Keratinocyte (primary cell): ENCODE data around the gene SPAG16. TPM values are rescaled to one million over a fixed set of nuclear protein-coding genes. Genes with fewer than 3 reads are reported as not detected.

Source experiments
- DNase-seq: peaks from one replicate; pipeline ENCODE4 v3.0.0-alpha.2; 2011; ENCODE audit warnings: low read depth, missing footprints, low spot score
- FAIRE-seq: peaks from 2 replicates; lab custom pipeline; 2011; peaks lifted over from hg19 to GRCh38; lab: Jason Lieb, UNC
- H2AFZ ChIP-seq: 2 replicates; pipeline ENCODE4 v1.6.0; 2012; ENCODE audit warnings: low read length, control low read depth, inconsistent platforms; ENCODE audit not compliant: control insufficient read depth
- H3K27ac ChIP-seq: 2 replicates; pipeline ENCODE4 v1.5.1; 2011; ENCODE audit warnings: low read length; ENCODE audit not compliant: control insufficient read depth, insufficient read depth
- H3K27me3 ChIP-seq: 3 replicates; pipeline ENCODE4 v1.6.0; 2011; ENCODE audit warnings: low read length; ENCODE audit not compliant: control insufficient read depth, insufficient read depth; ENCODE audit errors: extremely low read depth
- H3K36me3 ChIP-seq, 2 experiments: 2 replicates in 1 of 2; 3 replicates in 1 of 2; pipeline ENCODE4 v1.5.1; 2011; ENCODE audit warnings: low read length in 2 of 2, mild to moderate bottlenecking in 1 of 2; ENCODE audit not compliant: control insufficient read depth in 2 of 2, insufficient read depth in 2 of 2; ENCODE audit errors: extremely low read depth in 1 of 2
- H3K4me1 ChIP-seq: 3 replicates; pipeline ENCODE4 v1.5.1; 2011; ENCODE audit warnings: low read length; ENCODE audit not compliant: control insufficient read depth, insufficient read depth; ENCODE audit errors: extremely low read depth
- H3K4me2 ChIP-seq: 3 replicates; pipeline ENCODE4 v1.6.0; 2011; ENCODE audit warnings: low read depth, low read length; ENCODE audit not compliant: control insufficient read depth, insufficient read depth; ENCODE audit errors: extremely low read depth
- H3K4me3 ChIP-seq, 3 experiments: fragments of 200-600 bp in 1 of 3; sonication (generic) in 1 of 3; 2 replicates in 2 of 3; 3 replicates in 1 of 3; pipeline ENCODE4 v1.5.1; 2011 to 2016; ENCODE audit warnings: low read length in 3 of 3, mild to moderate bottlenecking in 3 of 3, control low read depth in 2 of 3, inconsistent platforms in 1 of 3, low read depth in 1 of 3, mixed read lengths in 1 of 3, mixed run types in 1 of 3, moderate library complexity in 1 of 3; ENCODE audit not compliant: control insufficient read depth in 2 of 3, insufficient read depth in 2 of 3; ENCODE audit errors: extremely low read depth in 1 of 3
- H3K79me2 ChIP-seq: 2 replicates; pipeline ENCODE4 v1.6.0; 2012; ENCODE audit warnings: low read length; ENCODE audit not compliant: control insufficient read depth, insufficient read depth
- H3K9ac ChIP-seq: 3 replicates; pipeline ENCODE4 v1.6.0; 2011; ENCODE audit warnings: low read length; ENCODE audit not compliant: control insufficient read depth, insufficient read depth; ENCODE audit errors: extremely low read depth
- H3K9me1 ChIP-seq: 3 replicates; pipeline ENCODE4 v1.6.0; 2011; ENCODE audit warnings: low read length; ENCODE audit not compliant: control insufficient read depth, insufficient read depth; ENCODE audit errors: extremely low read depth
- H3K9me3 ChIP-seq: 2 replicates; pipeline ENCODE4 v1.5.1; 2012; ENCODE audit warnings: low read depth, low read length; ENCODE audit not compliant: control insufficient read depth
- H4K20me1 ChIP-seq: 3 replicates; pipeline ENCODE4 v1.6.0; 2011; ENCODE audit warnings: low read length; ENCODE audit not compliant: control insufficient read depth, insufficient read depth; ENCODE audit errors: extremely low read depth
- CTCF ChIP-seq, 3 experiments: IDR thresholded peaks in 1 of 3; conservative IDR thresholded peaks in 1 of 3; optimal IDR thresholded peaks in 1 of 3; 2 replicates in 2 of 3; 3 replicates in 1 of 3; pipeline versions ENCODE3 to v1.5.1; 2011; ENCODE audit warnings: low read length in 3 of 3, mild to moderate bottlenecking in 3 of 3, moderate library complexity in 2 of 3, control low read depth in 1 of 3, inconsistent platforms in 1 of 3; ENCODE audit not compliant: insufficient read depth in 2 of 3; ENCODE audit errors: extremely low read depth in 1 of 3
- EZH2 ChIP-seq: IDR thresholded peaks from one replicate; pipeline ENCODE4 v1.6.1; 2012; ENCODE audit warnings: inconsistent platforms, mild to moderate bottlenecking, low read length, moderate library complexity
- dilution Hi-C: fragments of 300-500 bp; cut with MboI; formaldehyde crosslinking; loops from one replicate; pipeline ENCODE4 v1.7.0; 2020; ENCODE audit warnings: low sequenced_read_pairs; ENCODE audit not compliant: extremely low pct_ligation_motif_present
- polyA plus RNA-seq, 5 experiments: library from polyadenylated mRNA; depleted of rRNA in 3 of 5; stranded (reverse) in 3 of 5; stranded (forward) in 1 of 5; unstranded in 1 of 5; fragments of >200 nt; gene quantifications; 1 replicate in 1 of 5; 2 replicates in 3 of 5; 3 replicates in 1 of 5; pipeline versions ENCODE4 v1.2.1 to v1.2.3, GENCODE V29; 2011 to 2012; ENCODE audit warnings: missing spikeins in 2 of 5, low read depth in 1 of 5, low replicate concordance in 1 of 5

SPAG16 gene
- polyA plus RNA-seq, 1 donor (not counting 4 experiments of a cell fraction or from before 2014, with no cell fraction given): 19.6 TPM

- Histone ChIP-seq H3K9me1 (no peaks in the 10 kb centered on the region), H3K4me2 (no peak overlapping the region), H3K9ac (no peak overlapping the region), H4K20me1 (no peaks in the 10 kb centered on the region), H3K36me3 (no peaks in the 10 kb centered on the region), H3K9me3 (no peaks in the 10 kb centered on the region), H3K4me3 (no peak overlapping the region), H3K27me3 (no peaks in the 10 kb centered on the region), H3K27ac (no peak overlapping the region), H2AFZ (no peak overlapping the region), H3K79me2 (no peaks in the 10 kb centered on the region), H3K4me1 (peaks cover 11% of the 10 kb centered on the region)
- DNase-seq: no peak
- no peak for FAIRE-seq
- dilution Hi-C loops: no loop called here
- TF ChIP-seq EZH2 (no peak), CTCF (optimal IDR thresholded peaks at IDR 0.05 in 1 of 3, IDR thresholded peaks at IDR 0.05 in 1 of 3, conservative IDR thresholded peaks at IDR 0.05 in 1 of 3; ENCODE audit: extremely low read depth in 1 of 3, insufficient read depth in 2 of 3, low read length in 3 of 3) (no peak)
Measured at GRCh38 chr2:213243189-213244044, 40.8 kb upstream of the SPAG16 start.

- Histone ChIP-seq H3K4me2 (no peak overlapping the region), H2AFZ (no peak overlapping the region), H3K4me1 (peaks cover 4% of the 10 kb centered on the region), H4K20me1 (no peaks in the 10 kb centered on the region), H3K27me3 (no peaks in the 10 kb centered on the region), H3K9ac (no peak overlapping the region), H3K4me3 (no peak overlapping the region), H3K27ac (no peak overlapping the region), H3K36me3 (no peaks in the 10 kb centered on the region), H3K79me2 (no peaks in the 10 kb centered on the region), H3K9me1 (no peaks in the 10 kb centered on the region), H3K9me3 (no peaks in the 10 kb centered on the region)
- FAIRE-seq (no peak), DNase-seq (no peak)
- TF ChIP-seq CTCF (optimal IDR thresholded peaks at IDR 0.05 in 1 of 3, IDR thresholded peaks at IDR 0.05 in 1 of 3, conservative IDR thresholded peaks at IDR 0.05 in 1 of 3; ENCODE audit: extremely low read depth in 1 of 3, insufficient read depth in 2 of 3, low read length in 3 of 3) (peak in 2 of 3 experiments; percentile 49 to 56), EZH2 (no peak)
- dilution Hi-C loops: no loop called here
Measured at GRCh38 chr2:213246497-213247281, 37.6 kb upstream of the SPAG16 start.
